ENCODE results near the gene ARID1B. TPM values are rescaled to one million over a fixed set of nuclear protein-coding genes. Genes with fewer than 3 reads are reported as not detected.

ARID1B gene
- total RNA-seq, 4 donors from 2014 or later = 157 to 315 (median 206) TPM

DNA sequence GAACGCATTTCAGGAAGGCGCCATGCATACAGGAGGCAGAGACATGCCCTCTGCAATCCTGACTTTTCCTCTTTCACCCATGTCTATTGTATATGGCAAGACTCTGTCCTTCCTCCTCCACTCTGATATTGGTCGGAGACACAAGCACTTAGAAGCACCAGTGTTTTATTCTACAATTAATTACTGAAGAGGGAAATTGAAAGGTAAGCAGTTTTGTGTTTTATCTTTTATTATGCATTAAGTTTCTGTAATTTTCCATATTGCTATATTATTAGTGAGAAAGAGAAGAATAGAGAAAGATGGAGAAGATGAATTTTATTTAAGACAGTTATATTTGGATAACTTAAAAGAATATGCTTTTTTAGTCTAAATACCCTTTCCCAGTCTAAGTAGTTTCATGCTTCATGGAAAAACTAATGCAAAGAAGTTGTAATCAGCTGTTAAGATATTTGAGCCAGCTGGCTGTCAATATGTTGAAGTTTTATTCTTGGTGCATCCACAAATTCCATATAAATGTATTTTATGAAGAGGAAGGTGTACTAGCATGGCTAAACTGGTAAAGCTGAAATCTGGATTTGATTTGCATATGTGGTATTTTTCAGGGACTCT is 13.6 kb downstream of the ARID1B start:
- Histone ChIP-seq H3K4me1 (peaks cover 46 to 76% of the 10 kb centered on the region in 2 donors), H3K27ac (peak overlapping the region; percentile 15 to 28 (median 24)), H3K36me3 (no peaks in the 10 kb centered on the region), H3K27me3 (no peaks in the 10 kb centered on the region), H3K9me3 (no peaks in the 10 kb centered on the region), H3K4me3 (replicated peaks in 1 of 3) (no peak overlapping the region)
- 83 to 88% methylated on average over 3 of the region's 3 CpGs for WGBS, 2 donors
- intact Hi-C loops (cut with DNase I) = no loop called here
- TF ChIP-seq, protein P1, sequence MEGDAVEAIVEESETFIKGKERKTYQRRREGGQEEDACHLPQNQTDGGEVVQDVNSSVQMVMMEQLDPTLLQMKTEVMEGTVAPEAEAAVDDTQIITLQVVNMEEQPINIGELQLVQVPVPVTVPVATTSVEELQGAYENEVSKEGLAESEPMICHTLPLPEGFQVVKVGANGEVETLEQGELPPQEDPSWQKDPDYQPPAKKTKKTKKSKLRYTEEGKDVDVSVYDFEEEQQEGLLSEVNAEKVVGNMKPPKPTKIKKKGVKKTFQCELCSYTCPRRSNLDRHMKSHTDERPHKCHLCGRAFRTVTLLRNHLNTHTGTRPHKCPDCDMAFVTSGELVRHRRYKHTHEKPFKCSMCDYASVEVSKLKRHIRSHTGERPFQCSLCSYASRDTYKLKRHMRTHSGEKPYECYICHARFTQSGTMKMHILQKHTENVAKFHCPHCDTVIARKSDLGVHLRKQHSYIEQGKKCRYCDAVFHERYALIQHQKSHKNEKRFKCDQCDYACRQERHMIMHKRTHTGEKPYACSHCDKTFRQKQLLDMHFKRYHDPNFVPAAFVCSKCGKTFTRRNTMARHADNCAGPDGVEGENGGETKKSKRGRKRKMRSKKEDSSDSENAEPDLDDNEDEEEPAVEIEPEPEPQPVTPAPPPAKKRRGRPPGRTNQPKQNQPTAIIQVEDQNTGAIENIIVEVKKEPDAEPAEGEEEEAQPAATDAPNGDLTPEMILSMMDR (IDR thresholded peaks at IDR 0.05) = no peak
- no peak for TF ChIP-seq POLR2A (IDR thresholded peaks at IDR 0.05)
- DNase-seq = no peak

DNA sequence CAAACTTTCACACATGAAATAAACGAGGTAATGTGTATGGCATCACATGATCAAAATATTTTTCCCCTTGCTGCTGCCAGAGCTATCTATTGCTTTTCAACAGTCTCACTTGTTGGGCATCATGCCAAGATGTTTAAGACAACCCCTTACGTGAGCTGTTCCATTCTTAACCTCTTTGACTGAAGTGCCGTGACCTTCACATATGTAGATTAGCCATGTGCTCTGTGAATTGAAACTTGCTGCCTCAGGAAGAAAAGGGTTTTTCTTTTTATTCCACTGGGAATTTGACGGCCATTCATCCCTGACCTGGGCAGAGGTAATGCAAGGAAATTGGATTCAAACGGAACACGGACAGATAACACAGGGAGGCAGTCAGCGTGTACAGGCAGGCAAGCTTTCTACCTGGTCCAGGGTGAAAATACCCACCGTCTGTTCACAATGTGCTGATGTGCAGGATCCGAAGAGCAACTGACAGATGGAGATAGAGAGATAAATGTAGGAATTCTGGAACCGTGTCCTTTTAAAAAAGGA is 14.2 kb downstream of the ARID1B start:
- Histone ChIP-seq H3K9me3 (no peaks in the 10 kb centered on the region), H3K4me1 (peaks cover 50 to 79% of the 10 kb centered on the region in 2 donors), H3K27me3 (no peaks in the 10 kb centered on the region), H3K27ac (peak overlapping the region; percentile 15 to 28 (median 24)), H3K36me3 (no peaks in the 10 kb centered on the region), H3K4me3 (replicated peaks in 1 of 3) (no peak overlapping the region)
- intact Hi-C loops (cut with DNase I) = no loop called here
- TF ChIP-seq, protein P1 (IDR thresholded peaks at IDR 0.05) = no peak
- no peak for TF ChIP-seq POLR2A (IDR thresholded peaks at IDR 0.05)
- DNase-seq = peak in 1 of 2 donors; percentile 29
- WGBS, 2 donors = 12 to 24% methylated on average over 10 of the region's 10 CpGs

DNA sequence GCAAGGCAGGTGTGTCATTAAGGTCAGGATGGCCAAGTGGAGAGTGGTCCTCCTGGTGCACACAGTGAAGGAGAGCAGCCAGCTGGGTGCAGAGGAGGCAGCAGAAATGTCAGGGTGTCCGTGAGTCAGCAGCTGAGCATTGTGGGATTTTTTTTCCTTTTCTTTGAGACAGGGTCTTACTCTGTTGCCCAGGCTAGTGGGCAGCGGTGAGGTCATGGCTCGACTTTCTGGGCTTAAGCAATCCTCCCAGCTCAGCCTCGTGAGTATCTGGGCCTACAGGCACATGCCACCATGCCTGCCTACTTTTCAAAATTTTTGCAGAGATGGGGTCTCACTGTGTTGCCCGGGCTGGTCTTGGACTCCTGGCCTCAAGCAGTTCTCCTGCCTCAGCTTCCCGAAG is 16.0 kb downstream of the ARID1B start:
- peaks cover 46 to 76% of the 10 kb centered on the region in 2 donors for H3K4me1 ChIP-seq
- 81 to 95% methylated on average over 6 of the region's 6 CpGs for WGBS, 2 donors
- intact Hi-C loops (cut with DNase I) = no loop called here

DNA sequence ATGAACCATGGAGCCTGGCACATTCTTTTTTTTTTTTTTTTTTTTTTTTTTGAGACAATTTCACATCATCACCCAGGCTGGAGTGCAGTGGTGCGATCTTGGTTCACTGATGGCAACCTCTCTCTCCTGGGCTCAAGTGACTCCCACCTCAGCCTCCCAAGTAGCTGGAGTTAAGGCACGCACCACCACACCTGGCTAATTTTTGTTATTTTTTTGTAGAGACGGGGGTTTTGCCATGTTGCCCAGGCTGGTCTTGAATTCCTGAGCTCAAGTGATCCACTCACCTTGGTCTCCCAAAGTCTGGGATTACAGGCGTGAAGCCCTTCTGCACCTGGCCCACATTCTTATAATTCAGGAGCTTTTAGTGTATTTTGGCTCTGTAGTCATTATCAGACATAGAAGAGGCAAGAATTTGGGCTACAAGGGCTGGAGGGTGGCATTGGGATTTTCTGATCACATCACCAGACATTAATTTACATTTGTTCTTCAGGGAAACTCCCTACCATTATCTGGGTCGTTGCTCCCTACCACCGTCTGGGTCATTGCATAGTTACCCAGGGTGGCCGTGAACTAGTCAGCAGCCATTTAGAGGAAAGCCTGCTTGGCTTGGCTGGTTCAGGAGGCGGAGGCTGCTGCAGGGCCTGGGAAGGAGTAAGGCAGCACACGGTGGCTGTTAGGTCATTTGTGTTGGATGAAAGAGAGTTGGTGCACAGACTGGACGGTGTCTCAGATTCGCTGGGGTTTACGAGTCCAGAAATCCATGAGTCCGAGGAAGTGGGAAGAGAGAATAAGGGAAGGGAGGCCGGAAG is 17.6 kb downstream of the ARID1B start:
- Histone ChIP-seq H3K4me1 (peaks cover 44 to 67% of the 10 kb centered on the region in 2 donors), H3K9me3 (no peaks in the 10 kb centered on the region), H3K27me3 (no peaks in the 10 kb centered on the region), H3K4me3 (replicated peaks in 1 of 3) (no peak overlapping the region), H3K36me3 (no peaks in the 10 kb centered on the region), H3K27ac (peak overlapping the region in 2 of 3 donors; percentile 25 to 37)
- intact Hi-C loops (cut with DNase I) = no loop called here
- DNase-seq = peak; percentile 68 to 69
- TF ChIP-seq, protein P1 (IDR thresholded peaks at IDR 0.05) = no peak
- TF ChIP-seq POLR2A (IDR thresholded peaks at IDR 0.05) = no peak
- 53 to 54% methylated on average over 14 of the region's 14 CpGs for WGBS, 2 donors

More for the DNA sequence above, 16.0 kb downstream of the ARID1B start:
- H3K4me3 ChIP-seq (replicated peaks in 1 of 3) = no peak overlapping the region
- H3K36me3 ChIP-seq = no peaks in the 10 kb centered on the region
- H3K27ac ChIP-seq = no peak overlapping the region
- H3K9me3 ChIP-seq = no peaks in the 10 kb centered on the region
- no peaks in the 10 kb centered on the region for H3K27me3 ChIP-seq
- DNase-seq = no peak
- no peak for TF ChIP-seq POLR2A (IDR thresholded peaks at IDR 0.05)
- TF ChIP-seq, protein P1 (IDR thresholded peaks at IDR 0.05) = no peak

DNA sequence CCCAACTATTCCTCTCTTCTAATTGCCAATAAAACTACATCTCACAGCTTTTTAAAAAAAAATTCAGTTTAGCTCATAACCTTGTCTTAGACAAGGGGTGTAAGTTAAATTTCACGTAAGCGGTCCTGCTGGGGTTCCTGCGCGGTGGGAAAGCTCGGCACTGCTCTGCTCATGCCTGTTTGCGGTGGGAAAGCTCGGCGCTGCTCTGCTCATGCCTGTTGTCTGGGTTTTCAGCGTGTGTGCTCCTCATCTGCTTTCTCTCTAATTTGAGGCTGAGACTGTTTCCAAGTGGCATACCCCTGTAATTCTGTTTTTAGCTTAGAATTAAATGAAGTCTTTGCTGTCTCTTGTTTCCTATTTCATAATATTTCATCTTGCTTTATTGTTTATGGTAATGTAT is 18.6 kb downstream of the ARID1B start:
- 75 to 82% methylated on average over 9 of the region's 9 CpGs for WGBS, 2 donors

More for the DNA sequence above, 18.6 kb downstream of the ARID1B start:
- H3K4me1 ChIP-seq = peaks cover 38 to 57% of the 10 kb centered on the region in 2 donors
- DNase-seq = no peak
- no peaks in the 10 kb centered on the region for H3K27me3 ChIP-seq
- TF ChIP-seq POLR2A (IDR thresholded peaks at IDR 0.05) = no peak
- TF ChIP-seq, protein P1 (IDR thresholded peaks at IDR 0.05) = no peak
- H3K27ac ChIP-seq = peak overlapping the region in 1 of 3 donors; percentile 37
- no peaks in the 10 kb centered on the region for H3K9me3 ChIP-seq
- intact Hi-C loops (cut with DNase I) = no loop called here
- H3K36me3 ChIP-seq = no peaks in the 10 kb centered on the region
- no peak overlapping the region for H3K4me3 ChIP-seq (replicated peaks in 1 of 3)
